MCF 10A (cell line): ENCODE data around the gene RAD51B. TPM values are rescaled to one million over a fixed set of nuclear protein-coding genes. Genes with fewer than 3 reads are reported as not detected.

Source experiments
- BruUV-seq: library from RNA; stranded (reverse); fragments of 400-500 nt; replicated peaks from 2 replicates; lab custom pipeline; 2021; lab: Mats Ljungman, UMichigan
- CTCF ChIA-PET: fragments of 300-600 bp; sonication (Branson Sonifier 250); formaldehyde crosslinking; extraction: SDS; loops from one replicate; lab custom pipeline; 2021; ENCODE audit warnings: antibody characterized with exemption, inconsistent platforms; lab: Yijun Ruan, JAX
- POLR2A ChIA-PET: fragments of 300-600, 350-650 bp; sonication (Branson Sonifier 250); formaldehyde crosslinking; extraction: SDS; loops from one replicate; lab custom pipeline; 2020; ENCODE audit warnings: antibody characterized with exemption, inconsistent platforms; lab: Yijun Ruan, JAX
- DNase-seq: peaks from one replicate; pipeline ENCODE4 v3.0.0-alpha.2; 2018; ENCODE audit not compliant: unreplicated experiment
- H3K27ac Mint-ChIP-seq: one replicate; pipeline ENCODE4 v1.8.0; 2022; ENCODE audit warnings: mild to moderate bottlenecking, low read depth, mixed read lengths; ENCODE audit not compliant: unreplicated experiment
- H3K27me3 Mint-ChIP-seq: one replicate; pipeline ENCODE4 v1.8.0; 2022; ENCODE audit warnings: mixed read lengths; ENCODE audit not compliant: insufficient read depth, unreplicated experiment
- H3K36me3 Mint-ChIP-seq: one replicate; pipeline ENCODE4 v1.8.0; 2022; ENCODE audit warnings: mild to moderate bottlenecking, moderate library complexity, mixed read lengths; ENCODE audit not compliant: insufficient read depth, unreplicated experiment
- H3K4me1 Mint-ChIP-seq: one replicate; pipeline ENCODE4 v1.8.0; 2022; ENCODE audit warnings: mixed read lengths; ENCODE audit not compliant: insufficient read depth, unreplicated experiment
- H3K4me3 Mint-ChIP-seq: one replicate; pipeline ENCODE4 v1.8.0; 2022; ENCODE audit warnings: mild to moderate bottlenecking, moderate library complexity, mixed read lengths; ENCODE audit not compliant: unreplicated experiment
- H3K9me3 Mint-ChIP-seq: one replicate; pipeline ENCODE4 v1.8.0; 2022; ENCODE audit warnings: mixed read lengths; ENCODE audit not compliant: unreplicated experiment
- CTCF ChIP-seq: fragments of 200-600 bp; IDR thresholded peaks from one replicate; pipeline ENCODE4 v1.8.0; 2022; ENCODE audit warnings: antibody characterized with exemption, mild to moderate bottlenecking; ENCODE audit not compliant: unreplicated experiment
- intact Hi-C: fragments of 100-400 bp; cut with micrococcal nuclease; formaldehyde crosslinking; loops from 2 replicates; pipeline ENCODE4 v1.14.1; 2022
- total RNA-seq: library from RNA; stranded (reverse); gene quantifications from 2 replicates; pipeline ENCODE4 v1.2.3, GENCODE V29; 2022

Gene RAD51B
- total RNA-seq, 1 experiment from 2014 or later: 14.6 TPM

- intact Hi-C loops: no loop called here
- ChIA-PET CTCF (no interaction called here), POLR2A (interaction anchor here (1.2 kb wide), 1 partner anchor 19 kb away, joined by 3 read pairs; no protein-coding TSS in a partner anchor)
- BruUV-seq: no TSS peak
- Mint-ChIP-seq H3K27ac (no peak overlapping the region), H3K36me3 (no peaks in the 10 kb centered on the region), H3K4me3 (no peak overlapping the region), H3K4me1 (peaks cover 5% of the 10 kb centered on the region), H3K9me3 (no peaks in the 10 kb centered on the region), H3K27me3 (no peaks in the 10 kb centered on the region)
- TF ChIP-seq CTCF: no peak
- DNase-seq: no peak
These were observed 566.9 kb downstream of the RAD51B start for GRCh38 chr14:68386446-68386845.

GRCh38 chr14:68386950-68387779 lies 567.6 kb downstream of the RAD51B start:
- no TSS peak for BruUV-seq
- H3K27ac Mint-ChIP-seq: no peak overlapping the region
- no peak for TF ChIP-seq CTCF
- H3K4me1 Mint-ChIP-seq: peaks cover 5% of the 10 kb centered on the region
- H3K4me3 Mint-ChIP-seq: no peak overlapping the region
- H3K9me3 Mint-ChIP-seq: no peaks in the 10 kb centered on the region
- no peaks in the 10 kb centered on the region for H3K27me3 Mint-ChIP-seq
- intact Hi-C loops: no loop called here
- CTCF ChIA-PET: interaction anchor here (0.6 to 0.7 kb wide), 2 partner anchors 154 to 821 kb away, joined by 3 read pairs; no protein-coding TSS in a partner anchor
- no peak for DNase-seq
- POLR2A ChIA-PET: interaction anchor here (1.2 kb wide), 1 partner anchor 21 kb away, joined by 3 read pairs; no protein-coding TSS in a partner anchor
- H3K36me3 Mint-ChIP-seq: no peaks in the 10 kb centered on the region

- CTCF ChIA-PET: interaction anchor here (0.6 kb wide), 1 partner anchor 61 kb away, joined by 4 read pairs; no protein-coding TSS in a partner anchor
- BruUV-seq: no TSS peak
- no peak for DNase-seq
- TF ChIP-seq CTCF: no peak
- Mint-ChIP-seq H3K9me3 (no peaks in the 10 kb centered on the region), H3K27me3 (no peaks in the 10 kb centered on the region), H3K36me3 (no peaks in the 10 kb centered on the region), H3K4me3 (no peak overlapping the region), H3K4me1 (peaks cover 15% of the 10 kb centered on the region), H3K27ac (no peak overlapping the region)
- intact Hi-C loops: no loop called here
- POLR2A ChIA-PET: interaction anchor here (0.6 to 1.2 kb wide), 2 partner anchors 10 to 315 kb away, joined by 3 read pairs; no protein-coding TSS in a partner anchor
These were observed 570.4 kb downstream of the RAD51B start for GRCh38 chr14:68389943-68390342.

- ChIA-PET POLR2A (interaction anchor here (0.6 to 0.7 kb wide), 3 partner anchors 32 to 457 kb away, joined by 3 read pairs; no protein-coding TSS in a partner anchor), CTCF (interaction anchor here (0.6 to 1.4 kb wide), 3 partner anchors 16 to 86 kb away, joined by 3 to 4 read pairs (median 3); no protein-coding TSS in a partner anchor)
- no TSS peak for BruUV-seq
- no peak for TF ChIP-seq CTCF
- Mint-ChIP-seq H3K4me3 (no peak overlapping the region), H3K9me3 (no peaks in the 10 kb centered on the region), H3K27ac (no peak overlapping the region), H3K36me3 (no peaks in the 10 kb centered on the region), H3K27me3 (no peaks in the 10 kb centered on the region), H3K4me1 (peaks cover 20% of the 10 kb centered on the region)
- intact Hi-C loops: no loop called here
- DNase-seq: no peak
These were observed 571.2 kb downstream of the RAD51B start for GRCh38 chr14:68390741-68391140.
